ENCODE data around the gene COLEC11.

DNA sequence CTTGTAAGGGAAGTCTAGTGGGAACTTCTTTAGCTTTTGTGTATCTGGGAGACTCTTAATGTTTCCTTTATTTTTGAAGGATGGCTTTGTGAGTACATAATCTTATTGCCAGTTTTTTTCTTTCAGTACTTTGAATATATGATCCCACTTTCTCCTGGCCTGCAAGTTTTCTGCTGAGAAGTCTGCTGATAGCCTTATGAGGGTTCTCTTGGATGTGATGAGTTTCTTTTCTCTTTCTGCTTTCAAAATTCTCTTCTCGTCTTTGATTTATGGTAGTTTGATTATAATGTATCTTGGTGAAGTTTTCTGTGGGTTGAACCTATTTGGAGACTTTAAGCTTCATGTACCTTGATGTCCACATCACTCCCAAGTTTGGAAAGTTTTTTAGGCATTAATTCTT is 28.1 kb downstream of the COLEC11 start:
- no peak for TF ChIP-seq CTCF (IDR thresholded peaks at IDR 0.05; ENCODE audit: insufficient read depth, low read length, poor library complexity, severe bottlenecking)
- no peak for TF ChIP-seq EZH2phosphoT487 (conservative IDR thresholded peaks at IDR 0.05; ENCODE audit: low read length)

Measured in SU-DHL-6 (cell line).